ENCODE measurements around the gene RAG1.

The RAG1 gene

DNA sequence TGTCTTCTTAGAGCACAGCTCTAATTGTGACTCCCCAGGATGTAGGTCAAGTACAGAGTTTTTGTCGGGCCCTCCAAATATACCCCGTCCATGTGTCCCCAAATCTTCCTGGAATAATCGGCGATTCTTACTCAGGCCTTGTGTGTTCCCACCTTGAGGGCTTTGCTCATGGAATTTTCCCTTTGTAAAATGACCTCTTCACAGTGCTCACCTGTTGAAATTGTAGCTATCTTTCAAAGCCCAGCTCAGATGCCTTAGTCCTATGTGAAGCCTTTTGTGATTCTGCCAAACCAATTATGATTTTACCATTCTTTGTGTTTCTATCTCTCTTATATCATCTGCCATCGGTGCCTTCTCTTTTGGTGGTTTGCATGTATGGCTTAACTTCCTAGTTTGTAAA is 60.3 kb downstream of the RAG1 start:
- DNase-seq (ENCODE audit: low read depth): no peak

- DNase-seq (ENCODE audit: low read depth): no peak
Observed at GRCh38 chr11:36628765-36629244, 61.0 kb downstream of the RAG1 start.

Measured in stimulated activated CD8-positive, alpha-beta memory T cell treated with anti-CD3 and anti-CD28 coated beads, Interleukin-4, amount 100 ng/mL, for 24 hours (primary cell).